CD4-positive, alpha-beta T cell treated with Interleukin-21 for 1 hour (primary cell): ENCODE data around the gene FAM168B.
"Not testable (repeated sequence)": the region's sequence is repeated elsewhere in the genome, so short reads cannot be mapped to it uniquely, and the experiment has no call there.

ENCODE experiments used
- DNase-seq: peaks from one replicate; pipeline ENCODE4 v3.0.0-alpha.2; 2020

FAM168B gene, protein sequence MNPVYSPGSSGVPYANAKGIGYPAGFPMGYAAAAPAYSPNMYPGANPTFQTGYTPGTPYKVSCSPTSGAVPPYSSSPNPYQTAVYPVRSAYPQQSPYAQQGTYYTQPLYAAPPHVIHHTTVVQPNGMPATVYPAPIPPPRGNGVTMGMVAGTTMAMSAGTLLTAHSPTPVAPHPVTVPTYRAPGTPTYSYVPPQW

DNA sequence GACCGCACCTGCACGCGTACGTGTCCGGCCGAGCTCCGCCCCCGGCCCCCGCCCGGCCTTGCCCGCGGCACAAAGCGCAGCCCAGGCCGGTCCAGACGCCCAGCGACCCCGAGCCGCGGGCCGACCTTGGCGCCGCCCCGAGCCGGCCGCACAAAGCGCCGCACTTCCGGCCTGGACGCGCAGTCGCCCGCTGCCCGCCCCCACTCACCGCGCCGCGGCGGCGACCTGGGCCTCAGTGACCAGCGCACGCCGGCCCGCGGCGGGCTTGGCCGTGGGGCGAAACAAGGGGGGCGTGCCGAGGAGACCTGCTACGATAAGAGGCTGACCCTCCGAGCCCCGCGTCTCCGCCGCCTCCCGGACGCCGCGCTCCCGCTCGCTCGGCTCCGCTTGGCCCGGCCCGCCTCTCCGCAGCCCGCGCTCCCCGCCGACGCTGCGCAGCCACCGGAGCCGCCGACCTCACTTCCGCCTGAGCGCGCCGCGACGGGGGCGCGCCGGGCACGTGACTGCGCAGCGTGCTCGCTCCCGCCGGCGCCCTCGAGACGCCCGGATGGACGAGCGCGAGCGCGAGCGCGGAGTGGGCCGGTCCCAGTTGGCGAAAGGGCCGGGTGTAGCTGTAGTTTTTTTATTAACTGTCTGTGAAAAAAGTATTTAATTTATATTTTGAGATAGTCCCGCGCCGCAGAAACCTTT is at the start of gene FAM168B:
Gene FAM168B, minus strand, starts transcription at position 455 of the 690 bp plus-strand sequence. CDS start 10,814 bp downstream, outside the sequence.
- DNase-seq: peak; percentile 90

- no peak for DNase-seq
Measured at GRCh38 chr2:131142849-131143248, 49.6 kb upstream of the FAM168B start.

GRCh38 chr2:131140581-131140980 is 47.3 kb upstream of the FAM168B start:
- DNase-seq: no peak

DNA sequence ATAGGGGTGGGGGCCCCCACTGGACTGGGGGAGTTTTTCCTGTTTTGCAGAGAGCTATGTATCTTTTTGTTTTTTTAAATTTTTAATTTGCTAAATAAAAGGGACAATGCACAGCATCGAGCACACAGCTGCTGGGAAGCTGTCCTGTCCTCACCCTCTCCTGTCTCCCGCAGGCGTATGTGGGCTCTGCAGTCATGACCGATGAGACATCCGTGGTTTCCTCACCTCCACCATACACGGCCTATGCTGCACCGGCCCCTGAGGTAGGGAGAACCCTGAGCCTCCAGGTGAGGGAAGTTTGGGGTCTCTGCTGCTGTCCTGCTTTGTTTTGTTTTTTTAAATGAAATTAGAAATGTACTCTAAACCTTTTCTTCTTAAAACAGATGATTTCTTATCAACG is 39.5 kb upstream of the FAM168B start:
- DNase-seq: no peak

GRCh38 chr2:131130298-131130596 is 37.0 kb upstream of the FAM168B start:
- no peak for DNase-seq

- DNase-seq: no peak
Measured at GRCh38 chr2:131127981-131128380, 34.7 kb upstream of the FAM168B start.

DNA sequence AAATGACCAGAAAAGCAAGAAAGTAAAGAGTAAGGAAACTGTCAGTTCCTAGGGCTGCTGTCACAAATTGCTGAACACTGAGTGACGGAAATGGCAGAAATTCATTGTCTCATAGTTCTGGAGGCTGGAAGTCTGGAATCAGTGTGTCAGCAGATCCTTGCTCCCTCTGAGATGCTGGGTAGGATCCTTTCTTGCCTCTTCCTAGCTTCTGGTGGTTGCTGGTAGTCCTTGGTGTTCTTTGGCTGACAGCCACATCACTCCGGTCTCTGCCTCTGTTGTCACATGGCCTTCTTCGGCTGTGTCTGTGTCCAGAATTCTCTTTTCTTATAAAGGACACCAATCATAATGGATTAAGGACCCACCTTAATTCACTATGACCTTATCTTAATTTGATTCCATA is 33.8 kb upstream of the FAM168B start:
- DNase-seq: no peak

DNA sequence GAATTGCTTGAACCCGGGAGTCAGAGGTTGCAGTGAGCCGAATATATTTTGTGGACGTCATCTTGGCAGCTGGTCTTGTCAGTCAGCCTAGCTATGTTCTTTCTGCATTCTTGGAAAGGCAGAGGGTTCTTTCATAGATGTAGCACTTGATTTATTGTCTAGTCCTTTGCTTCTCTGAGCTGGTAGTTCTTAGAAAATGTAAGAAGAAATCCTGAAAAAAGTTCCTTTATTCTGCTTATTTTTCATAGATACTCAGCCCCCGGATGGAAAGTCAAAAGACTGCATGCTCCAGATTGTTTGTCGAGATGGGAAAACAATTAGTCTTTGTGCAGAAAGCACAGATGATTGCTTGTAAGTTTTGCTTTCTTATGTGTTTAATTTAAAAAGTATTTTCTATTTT is 33.2 kb upstream of the FAM168B start:
- no peak for DNase-seq

GRCh38 chr2:131125195-131125757 is 32.0 kb upstream of the FAM168B start:
- no peak for DNase-seq

DNA sequence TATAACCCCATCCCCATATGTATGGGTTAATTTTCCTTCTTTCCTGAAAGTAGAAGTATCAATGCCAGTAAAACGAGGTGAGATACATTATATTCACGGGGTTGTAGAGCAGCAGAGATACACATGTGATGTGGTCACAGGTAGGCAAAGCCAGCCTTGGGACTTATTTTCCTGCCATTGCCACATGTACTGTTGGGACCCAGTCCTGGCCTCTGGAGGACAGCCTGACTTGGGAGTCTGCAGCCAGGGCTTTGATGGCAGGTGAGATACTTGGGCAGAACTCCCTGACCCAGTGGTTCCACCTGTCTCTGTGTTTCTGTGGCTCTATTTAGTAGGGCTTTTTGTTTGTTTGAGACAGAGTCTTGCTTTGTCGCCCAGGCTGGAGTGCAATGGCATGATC is 29.9 kb upstream of the FAM168B start:
- DNase-seq: no peak

- no peak for DNase-seq
Measured at GRCh38 chr2:131122496-131122895, 29.2 kb upstream of the FAM168B start.

DNA sequence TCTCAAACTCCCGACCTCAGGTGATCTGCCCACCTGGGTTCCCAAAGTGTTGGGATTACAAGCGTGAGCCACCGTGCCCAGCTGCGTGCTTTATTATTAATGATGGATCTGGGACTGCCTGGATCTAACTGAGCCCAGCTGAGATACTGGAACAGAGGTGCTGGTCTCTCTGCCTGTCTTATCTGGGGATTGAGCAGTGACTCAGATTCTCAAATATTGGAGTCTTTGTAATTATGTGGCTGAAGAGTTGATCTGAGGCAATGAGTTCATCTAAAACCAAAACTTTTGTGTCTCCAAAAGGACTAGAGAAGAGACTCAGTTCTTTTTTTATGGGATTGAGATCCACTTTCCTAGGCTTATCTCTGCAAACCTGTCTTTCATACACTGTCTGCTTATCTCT is 28.2 kb upstream of the FAM168B start:
- DNase-seq: no peak

GRCh38 chr2:131120815-131121317 is 27.6 kb upstream of the FAM168B start:
- no peak for DNase-seq

DNA sequence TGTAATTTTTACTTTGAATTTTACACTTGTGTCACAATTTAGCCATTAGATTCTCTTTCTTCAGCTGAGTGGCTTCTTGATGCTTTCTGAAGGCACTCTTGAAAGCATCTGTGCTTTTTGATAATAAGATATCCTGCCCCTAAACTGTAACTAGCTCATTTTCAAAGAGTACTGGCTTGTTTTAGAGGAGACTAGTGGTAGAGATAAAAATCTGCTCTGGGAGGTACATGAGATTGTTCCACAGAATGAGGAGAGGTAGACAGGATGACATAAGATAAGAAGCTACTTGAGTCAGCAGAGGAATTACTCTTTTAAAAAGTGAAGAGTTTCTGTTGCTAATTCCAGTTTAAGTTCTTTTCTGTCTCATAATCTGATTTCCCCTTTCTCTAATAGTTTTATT is 22.5 kb upstream of the FAM168B start:
- no peak for DNase-seq

GRCh38 chr2:131114950-131115349 is 21.7 kb upstream of the FAM168B start:
- DNase-seq: not testable (repeated sequence)

DNA sequence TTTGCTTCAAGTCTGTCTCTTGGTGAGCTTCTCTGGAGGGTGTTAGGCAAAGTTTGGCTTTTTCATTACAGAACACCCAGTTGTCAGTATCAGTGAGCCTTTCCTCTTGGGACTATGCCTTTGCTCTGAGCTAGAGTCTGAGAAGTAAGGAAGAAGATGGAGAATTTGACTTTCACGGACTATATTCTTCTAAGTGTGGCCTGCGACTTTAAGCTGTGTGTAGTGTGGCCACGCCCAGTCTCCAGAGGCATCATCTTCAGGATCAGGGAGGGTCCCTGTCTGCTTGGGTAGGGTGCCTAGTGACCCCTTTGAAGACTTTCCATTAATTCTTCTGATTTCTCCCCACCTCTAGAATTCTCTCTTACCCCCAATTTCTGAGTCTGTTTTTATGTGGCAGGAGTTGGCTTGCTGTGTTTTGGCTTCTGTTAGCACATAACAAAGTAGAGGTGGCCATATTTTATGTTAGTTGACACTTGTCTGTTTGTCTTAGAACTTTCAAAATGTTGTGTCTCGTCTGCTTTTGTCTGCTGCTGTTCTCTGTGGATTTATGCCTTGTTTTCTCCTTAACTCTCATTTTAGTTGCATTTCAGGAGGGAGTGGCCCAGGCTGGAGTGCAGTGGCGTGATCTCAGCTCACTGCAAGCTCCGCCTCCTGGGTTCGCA is 20.4 kb upstream of the FAM168B start:
- DNase-seq: no peak

DNA sequence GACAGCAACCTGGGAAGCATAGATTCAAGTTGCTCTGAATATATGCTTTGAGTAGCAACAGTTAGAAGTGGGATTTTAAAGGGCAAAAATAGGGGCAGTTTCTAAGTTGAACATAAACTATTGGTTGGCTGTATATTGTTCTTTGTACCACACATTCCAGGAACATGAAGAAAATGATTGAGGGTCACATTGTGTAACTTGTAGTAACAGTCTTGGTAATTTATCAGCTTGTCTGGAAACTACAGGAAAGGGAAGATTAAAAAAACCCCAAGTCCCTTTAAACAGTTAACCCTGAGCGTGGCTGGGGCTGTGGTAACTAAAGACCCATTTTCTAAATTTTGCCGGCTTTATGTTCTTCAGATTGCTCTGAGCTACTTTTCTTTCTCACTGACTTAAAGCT is 19.3 kb upstream of the FAM168B start:
- DNase-seq: no peak

DNA sequence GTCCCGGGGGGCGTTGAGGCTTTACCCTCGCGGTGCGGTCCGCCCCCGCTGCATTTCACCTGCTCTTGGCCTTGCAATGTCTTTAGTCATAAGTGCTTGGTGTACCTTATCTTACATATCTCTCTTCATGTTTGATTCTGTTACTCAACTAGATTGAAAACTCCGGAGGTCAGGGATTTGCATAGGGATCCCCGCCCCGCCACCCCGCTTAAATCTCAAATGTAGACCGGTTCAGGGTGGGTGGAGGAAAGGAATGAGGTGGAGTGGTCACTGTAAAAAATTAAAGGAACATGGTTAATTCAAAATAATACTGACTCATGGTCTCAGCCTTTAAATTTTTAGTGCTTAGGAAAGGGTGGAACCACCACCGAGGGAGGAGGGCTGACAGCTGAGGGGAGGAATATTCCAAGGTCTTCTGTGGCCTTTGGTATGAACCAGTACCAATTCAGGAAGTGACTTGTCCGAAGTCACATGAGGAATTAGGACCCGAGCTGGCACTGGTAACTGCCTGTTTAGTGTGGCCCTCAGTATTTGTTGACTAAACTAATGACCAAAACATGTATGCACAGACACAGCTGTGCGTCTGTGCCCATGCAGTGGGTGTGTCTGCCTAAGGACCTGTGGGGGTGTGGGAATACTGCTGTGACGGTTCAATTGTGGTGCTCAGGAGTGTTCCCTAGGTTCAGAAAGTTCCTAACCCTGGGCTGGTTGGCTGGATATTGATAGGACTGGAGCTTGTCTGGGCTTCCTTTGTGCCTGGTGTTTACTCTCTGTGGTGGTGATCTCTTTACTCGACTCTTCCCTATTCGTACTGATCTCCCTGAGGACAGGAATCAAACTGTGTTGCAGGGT is 12.9 kb upstream of the FAM168B start:
- peak; percentile 22 for DNase-seq

DNA sequence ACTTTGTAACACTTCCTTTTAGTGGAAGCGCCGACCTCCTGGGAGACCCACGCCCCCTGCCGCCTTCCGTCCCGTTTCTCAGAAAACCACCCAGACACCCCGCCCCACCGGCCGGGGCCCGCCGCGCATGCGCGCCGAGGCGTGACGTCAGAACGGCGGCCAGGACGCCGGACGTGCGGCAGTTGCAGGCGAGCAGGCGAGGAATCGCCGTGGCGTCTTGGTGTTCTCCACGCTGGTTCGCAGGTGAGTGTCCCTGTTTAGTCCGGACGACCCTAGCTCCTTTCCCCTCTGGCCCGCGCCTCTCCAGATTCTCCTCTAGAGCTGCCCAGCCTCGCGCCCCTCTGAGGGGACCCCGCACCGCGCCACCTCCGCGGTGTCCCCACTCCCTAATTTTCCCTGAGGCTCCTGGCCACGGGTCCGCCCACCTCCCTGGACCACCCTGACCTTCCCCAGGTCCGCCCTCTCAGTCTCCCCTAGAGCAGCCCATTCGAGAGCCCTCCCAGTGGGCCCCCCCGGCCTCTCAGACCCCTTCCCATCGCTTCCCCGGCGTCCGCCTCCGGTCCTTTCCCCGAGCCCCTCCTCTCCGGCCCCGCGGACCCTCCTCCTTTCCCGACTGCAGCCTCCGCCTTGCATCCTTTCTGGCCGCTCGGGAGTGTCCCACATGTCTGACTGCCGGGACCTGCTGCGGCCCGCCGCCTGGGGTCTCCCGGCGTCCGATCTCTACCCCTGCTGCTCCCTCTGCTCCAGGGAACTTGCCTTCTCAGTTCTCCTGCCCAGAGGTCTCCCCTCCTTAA is 12.1 kb upstream of the FAM168B start, which contains the start of gene PLEKHB2:
Gene PLEKHB2, plus strand, starts transcription at position 181 of the 794 bp plus-strand sequence. CDS start 15,606 bp downstream, outside the sequence.
- DNase-seq: peak; percentile 95

GRCh38 chr2:131104487-131105155 is 11.4 kb upstream of the FAM168B start:
- peak; percentile 79 for DNase-seq

DNA sequence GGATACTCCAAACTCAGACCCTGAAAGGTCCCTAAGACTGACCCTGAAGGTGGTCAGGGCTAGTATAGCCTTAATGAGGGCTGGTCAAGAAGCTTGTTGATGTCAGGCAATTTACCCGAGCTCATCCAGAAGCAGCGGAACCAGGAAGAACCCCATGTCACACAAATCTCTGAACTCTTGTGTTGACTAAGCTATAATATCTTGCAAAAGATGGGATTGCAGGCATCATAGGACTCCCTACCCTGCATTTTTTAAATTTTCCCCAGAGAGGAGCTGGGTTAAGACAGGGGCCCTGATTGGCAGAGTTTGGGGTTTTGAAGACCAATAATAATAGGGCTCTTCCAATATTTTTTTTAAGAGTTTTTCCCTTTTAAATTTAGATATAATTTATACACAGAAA is 9.9 kb upstream of the FAM168B start:
- DNase-seq: no peak
